GM21526 (cell line): ENCODE data around the gene BBS4.
A peak's percentile ranks its signal among the peaks of the same experiment; 100 is the strongest.

ENCODE experiments used
- ATAC-seq: cut with Tn5 transposase; IDR thresholded peaks from one replicate; pipeline ENCODE4 v1.9.1; 2021; ENCODE audit warnings: moderate library complexity; ENCODE audit not compliant: unreplicated experiment, low FRiP score

The BBS4 gene

DNA sequence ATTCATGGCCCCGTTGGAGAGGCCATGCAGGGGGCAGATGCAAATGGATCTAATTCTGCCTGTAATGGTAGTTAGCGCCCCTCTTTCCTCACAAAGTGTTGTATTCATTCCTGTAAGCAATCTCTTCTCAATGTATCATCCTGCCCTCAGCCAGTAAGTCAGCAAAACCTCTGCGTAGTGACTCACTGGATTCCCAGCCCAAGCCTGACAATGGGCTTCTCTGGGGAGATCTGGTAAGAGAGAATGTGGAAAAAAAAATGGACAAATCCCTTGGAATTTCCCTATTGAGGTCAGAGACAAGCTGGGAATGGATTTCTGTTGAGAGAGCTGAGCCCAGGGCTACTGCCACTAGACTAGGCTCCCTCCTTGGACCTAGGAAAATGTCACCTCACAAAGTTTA is 72.2 kb downstream of the BBS4 start:
- ATAC-seq, result no peak

DNA sequence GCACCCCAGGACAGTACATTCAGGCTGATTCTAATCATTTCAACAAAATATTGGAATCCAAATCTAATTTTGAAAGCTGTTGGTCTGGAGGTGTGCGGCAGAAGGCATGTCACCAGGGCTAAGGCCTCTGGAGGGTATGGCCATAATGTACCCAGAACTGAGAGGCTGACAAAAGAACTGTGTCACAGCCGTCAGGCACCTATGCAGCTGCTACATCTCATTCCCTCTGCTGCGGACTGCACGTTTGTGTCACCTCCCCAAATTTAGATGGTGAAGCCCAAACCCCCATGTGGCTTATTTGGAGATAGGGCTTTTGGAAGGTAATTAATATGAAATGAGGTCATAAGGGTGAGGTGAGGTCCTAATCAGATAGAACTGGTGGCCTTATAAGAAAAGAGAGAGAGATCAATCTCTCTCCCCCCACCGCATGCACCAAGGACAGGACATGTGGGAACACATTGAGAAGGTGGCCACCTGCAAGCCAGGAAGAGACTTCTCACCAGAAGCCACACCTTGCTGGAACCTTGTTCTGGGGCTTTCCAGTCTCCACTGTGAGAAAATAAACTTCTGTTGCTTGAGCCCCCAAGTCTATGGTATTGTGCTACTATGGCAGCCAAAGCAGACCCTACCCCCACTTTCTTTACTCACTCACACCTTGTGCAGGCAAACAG is 74.7 kb downstream of the BBS4 start:
- no peak for ATAC-seq

DNA sequence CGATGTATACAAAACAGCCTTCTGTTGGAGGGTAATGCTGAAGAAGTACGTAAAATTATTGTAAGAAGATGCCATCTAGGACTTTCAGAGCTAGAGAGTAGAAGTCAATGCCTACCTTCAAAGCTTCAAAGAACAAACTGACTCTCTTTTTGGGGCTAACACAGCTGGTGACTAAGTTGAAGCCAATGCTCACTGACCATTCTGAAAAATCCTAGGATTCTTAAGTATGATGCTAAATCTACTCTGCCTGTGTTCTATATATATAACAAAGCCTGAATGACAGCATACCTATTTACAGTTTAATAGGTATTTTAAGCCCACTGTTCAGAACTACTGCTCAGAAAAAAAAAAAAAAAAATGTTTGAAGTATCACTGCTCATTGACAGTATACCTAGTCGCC is 78.6 kb downstream of the BBS4 start:
- ATAC-seq, result no peak

DNA sequence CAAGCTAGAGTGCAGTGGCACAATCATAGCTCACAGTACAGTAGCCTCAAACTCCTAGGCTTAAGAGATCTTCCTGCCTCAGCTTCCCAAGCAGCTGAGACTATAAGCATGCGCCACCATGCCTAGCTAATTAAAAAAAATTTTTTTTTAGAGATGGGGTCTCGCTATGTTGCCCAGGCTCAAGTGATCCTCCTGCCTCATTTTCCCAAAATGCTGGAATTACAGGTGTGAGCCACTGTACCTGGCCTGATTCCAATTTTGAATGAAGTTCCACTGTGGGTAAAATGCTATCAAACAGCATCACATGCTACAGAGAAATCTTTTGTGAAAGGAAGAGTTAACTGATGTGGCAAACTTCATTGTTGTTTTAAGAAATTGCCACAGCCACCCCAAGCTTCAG is 80.0 kb downstream of the BBS4 start:
- no peak for ATAC-seq

DNA sequence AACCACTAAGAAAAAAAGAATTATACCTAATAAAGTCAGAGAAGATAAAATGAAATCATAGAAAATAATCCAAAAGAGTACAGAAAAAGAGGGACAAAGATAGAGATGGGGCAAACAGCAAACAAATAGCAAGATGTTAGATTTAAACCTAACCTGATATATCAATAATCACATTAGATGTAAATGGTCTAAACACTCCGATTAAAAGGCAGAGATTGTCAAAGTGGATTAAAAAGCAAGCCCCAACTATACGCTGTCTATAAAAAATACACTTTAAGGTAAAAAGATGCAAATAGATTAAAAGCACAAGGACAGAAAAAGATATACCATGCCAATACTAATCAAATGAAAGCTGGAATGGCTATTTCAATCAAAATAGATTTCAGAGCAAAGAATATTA is 80.8 kb downstream of the BBS4 start:
- ATAC-seq, result no peak

DNA sequence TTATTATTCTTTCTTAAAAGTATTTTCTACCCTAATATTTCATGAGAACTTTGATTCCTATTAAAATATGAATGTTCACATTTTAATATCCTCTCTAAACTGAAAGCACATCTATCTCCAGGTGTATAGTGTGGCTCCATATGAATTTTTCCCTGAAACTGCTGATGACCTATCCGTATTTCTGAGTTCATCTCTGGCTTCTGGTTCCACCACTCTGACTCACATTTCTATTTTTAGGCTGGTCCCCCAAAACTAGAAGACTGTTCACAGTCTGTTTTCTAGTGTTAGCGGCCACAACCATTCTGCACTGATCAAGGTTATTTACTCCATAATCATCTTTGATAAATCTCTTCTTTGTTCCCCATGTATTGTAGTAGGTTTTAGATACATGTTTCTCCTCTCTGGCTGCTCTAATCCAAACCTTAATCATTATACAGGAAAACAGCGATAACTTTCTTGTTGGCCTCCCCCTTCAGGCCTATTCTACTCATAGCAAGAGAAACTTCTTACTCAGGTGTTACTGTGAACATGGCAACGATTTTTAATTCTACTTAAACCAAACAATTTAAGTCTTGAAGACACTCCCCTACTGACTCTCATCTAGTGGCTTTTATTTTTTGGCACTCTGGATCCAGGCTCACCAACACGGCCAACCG is 84.8 kb downstream of the BBS4 start:
- no peak for ATAC-seq

DNA sequence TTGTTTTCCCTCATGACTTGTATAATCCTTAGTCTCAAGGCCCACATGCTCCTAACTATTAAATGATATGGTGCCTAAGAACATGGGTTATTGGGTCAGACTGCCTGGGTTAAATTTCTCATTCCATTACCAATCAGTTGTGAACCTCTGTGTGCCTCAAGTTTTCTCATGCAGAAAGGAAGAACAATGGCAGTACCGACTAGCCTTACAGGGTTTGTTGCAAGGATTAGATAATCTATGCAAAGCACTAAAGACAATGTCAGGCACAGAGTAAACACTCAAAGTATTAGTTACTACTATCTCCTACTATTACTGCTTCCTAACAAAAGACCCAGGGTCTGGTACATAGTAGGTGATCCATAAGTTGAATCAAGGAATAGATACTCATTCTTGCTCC is 85.3 kb downstream of the BBS4 start:
- ATAC-seq, result no peak

DNA sequence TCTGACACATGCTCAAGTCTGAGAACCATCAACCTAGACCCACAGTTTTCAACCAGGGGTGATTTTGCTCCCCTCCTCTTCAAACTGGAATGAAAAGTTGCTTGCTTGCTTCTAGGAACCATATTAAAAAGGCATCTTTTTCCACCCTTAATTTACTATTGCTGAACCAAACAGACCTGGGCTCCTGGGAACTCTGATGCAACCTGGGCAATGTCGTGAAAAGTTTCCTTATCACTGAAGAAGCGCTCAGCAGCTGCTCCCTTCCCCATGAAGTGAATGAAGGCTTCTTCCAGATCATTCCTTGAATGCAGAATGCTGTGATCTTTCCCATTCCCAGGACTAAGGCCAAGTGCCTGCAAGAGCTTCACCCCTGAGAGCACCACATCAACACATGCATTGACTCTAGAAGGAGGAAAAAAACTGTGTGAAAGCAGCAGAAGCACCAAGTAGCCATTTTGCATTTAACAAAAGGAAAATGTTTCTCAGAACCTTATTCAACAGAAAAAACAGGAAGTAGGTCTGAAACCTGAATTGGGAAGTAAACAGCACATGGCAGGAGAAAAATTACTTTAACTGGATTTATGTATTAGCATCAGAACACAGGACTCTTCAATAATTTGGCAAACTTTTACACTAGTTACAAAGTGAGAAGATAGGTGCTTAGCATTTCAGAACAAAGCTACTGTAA is 88.8 kb downstream of the BBS4 start:
- no peak for ATAC-seq

DNA sequence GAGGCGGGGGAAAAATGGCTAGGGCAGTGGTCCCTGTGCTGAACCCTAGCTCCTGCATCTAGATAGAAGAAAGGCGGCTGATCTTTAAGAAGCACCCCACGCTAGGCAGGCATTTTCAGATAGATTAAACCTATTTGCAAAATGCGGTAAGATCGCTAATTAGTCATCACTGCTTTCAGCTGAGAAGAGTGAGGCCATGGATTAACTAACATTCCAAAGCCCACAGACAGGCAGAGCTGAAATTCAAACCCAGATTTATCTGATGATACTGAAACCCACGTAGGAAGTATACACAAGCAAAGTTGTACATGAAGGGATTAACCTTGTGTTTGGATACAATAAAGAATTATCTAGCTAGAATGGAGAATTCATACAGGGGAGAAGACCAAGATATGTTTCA is 92.8 kb downstream of the BBS4 start:
- no peak for ATAC-seq

DNA sequence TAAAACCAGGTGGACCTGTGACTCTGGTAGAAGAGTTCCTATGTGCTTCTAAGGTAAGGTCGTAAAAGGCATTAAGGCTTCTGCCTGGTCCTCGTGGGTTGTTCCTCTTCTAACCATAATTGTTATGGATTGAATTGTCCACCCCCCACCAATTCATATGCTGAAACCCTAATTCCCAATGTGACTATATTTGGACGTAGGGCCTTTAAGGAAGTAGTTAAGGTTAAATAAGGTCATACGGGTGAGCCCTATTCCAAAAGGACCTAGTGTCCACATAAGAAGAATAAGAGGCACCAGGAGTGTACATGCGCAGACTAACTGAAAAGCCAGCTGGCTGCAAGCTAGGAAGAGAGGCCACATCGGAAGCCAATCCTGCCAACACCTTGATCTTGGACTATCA is 95.6 kb downstream of the BBS4 start:
- no peak for ATAC-seq

DNA sequence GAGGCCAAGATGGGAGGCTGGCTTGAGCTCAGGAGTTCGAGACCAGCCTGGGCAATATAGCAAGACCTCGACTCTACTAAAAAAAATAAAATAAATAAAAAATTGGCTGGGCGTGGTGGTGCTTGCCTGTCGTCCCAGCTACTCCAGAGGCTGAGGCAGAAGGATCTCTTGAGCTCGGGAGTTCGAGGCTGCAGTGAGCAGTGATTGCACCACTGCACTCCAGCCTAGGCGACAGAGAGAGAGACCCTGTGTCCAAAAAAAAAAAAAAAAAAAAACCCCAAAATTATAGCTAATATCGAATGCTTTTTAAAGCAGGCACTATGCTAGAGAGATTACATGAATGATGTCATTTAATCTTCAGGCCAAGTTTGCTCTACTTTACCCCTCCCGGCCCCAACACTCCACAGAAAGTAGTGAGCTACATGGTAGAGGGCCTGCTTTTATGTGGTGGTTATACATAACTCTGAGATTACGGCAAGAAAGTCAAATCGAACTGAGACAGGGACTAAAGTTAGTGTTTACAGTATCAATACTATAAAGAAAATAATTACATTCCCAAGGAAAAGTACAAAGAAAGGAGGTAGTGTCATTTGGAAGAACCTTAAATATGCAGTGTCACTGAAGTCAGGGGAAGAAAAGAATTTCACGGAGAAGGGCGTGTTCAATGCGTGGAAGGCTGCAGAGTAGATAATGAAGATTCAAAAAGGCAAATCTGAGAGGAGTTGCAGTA is 96.4 kb downstream of the BBS4 start:
- no peak for ATAC-seq

DNA sequence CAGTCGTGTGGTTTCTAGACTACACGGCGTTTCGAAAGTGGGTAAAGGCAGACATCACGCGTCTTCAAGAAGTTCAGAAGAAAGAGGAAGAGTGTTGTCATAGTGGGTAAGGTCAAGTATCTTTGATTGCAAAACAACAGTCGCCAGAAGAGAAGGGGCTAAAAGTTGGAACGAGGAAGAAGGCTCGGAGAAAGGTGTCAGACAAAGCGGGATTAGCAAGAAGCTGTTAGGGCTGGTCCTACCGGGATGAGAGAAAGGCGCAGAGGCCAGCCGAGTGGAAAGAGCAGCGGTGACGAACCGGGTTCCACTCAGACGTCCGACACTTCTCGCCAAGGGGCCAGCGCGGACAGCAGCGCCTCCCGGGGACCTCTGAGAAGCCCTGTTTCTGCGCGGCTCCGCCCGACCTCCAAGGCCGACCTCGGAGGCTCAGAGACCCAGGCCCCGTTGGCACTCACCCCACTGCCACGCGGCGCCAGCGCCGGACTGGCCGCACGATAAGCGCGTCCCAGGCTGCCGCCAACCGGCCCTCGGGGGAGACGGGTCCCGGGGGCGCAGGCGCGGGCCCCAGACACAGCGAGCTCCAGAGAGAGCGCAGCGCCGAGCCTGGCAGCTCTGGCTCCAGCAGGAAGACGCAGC is 97.1 kb downstream of the BBS4 start:
- peak; percentile 37 for ATAC-seq

DNA sequence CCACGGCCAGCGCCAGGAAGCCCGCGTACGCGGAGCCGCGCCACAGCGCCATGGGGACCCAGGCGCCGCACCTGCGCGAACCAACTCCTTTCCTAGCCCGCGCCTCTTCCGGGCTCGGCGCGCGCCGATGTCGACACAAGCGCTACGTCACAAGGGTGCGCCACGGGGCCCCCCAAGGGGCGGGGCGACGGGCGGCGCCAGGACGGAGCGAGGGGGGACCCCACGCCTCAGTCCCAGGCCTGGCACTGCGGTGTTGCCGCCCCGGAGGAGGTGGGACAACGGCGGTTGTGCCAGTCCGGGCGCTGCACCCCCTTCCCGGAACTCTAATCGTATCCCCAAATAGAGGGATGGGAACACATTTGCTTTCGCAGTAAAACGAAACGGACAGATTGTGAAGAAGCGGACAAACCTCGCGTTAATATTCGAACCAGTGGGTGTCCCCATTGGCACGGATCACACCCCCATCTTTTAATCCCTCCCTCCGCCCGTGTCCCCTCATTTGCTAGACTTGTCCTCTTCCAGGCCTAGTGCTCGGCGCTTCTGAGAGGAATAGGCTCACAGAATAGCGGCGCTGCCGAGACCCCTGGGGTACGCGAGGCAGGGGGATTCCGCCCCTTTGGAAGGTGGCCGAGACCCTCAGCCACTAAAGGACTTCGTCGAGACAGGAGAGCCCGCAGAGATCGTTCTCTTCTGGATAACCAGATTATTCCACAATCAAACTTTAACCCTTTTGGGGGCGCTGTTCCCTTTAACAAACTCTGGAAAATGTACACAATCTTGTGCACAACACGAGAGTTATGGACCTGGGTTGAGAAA is 97.8 kb downstream of the BBS4 start, which contains the start of gene ADPGK:
Gene ADPGK, minus strand, starts transcription at position 119 of the 816 bp plus-strand sequence. Its CDS starts 67 bp downstream, at position 52.
- peak; percentile 78 for ATAC-seq

DNA sequence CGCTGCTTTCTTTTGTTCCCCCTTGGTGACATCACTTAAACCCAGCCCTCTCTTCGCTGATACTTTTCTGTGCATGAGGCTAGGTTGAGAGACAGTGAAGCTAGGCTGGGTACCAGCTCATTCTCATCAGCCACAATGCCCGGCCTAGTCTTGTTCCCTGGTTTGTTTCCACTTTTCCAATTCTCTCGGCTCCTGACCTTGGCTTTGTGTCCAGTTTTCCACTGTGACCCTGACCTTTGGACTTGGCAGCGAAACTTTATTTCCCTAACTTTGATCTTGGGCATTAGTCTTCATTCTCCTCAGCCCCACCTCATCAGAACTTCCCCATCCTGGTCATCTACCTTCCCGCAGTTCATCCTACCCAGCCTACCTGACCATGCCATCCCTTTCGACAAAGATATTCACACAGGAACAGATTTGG is 98.5 kb downstream of the BBS4 start:
- ATAC-seq, result no peak

DNA sequence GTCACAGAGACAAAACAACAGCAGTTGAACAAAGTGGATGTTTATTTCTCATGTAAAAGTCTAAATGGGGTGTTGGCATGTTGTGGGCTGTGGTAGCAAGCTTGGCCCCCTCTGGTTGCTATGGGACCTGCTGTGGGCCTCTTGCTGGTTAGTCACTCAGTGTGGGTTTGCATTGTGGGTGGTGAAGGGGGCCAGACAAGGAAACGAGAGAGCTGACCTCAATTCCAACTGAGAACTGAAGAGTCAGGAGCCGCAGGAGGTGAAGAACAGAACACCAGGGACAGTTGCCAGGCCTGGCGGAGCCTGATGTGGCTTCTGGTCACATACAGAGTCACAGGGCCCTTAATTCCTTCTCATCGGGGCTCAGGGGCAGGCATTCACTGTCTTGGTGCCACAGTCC is 99.4 kb downstream of the BBS4 start:
- ATAC-seq, result no peak

DNA sequence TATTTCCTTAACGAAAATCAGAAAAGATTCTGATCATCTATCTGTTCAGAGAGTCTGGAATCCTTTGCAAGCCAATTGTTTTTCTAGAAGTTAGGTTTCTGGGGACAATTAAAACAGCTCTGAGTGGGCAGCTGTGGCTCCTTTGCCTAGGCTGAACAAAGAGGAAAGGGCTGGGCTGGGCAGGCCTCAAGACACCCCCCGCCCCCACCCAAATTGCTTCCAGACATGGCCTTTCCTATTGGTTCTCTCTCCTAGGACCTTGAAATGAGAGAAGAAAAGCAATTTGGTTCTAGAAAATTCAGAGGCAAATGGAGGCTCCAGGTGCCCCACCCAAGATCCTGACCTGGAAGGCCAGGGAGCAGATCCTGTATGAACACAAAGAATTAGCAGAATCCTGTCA is 99.8 kb downstream of the BBS4 start:
- ATAC-seq, result no peak

DNA sequence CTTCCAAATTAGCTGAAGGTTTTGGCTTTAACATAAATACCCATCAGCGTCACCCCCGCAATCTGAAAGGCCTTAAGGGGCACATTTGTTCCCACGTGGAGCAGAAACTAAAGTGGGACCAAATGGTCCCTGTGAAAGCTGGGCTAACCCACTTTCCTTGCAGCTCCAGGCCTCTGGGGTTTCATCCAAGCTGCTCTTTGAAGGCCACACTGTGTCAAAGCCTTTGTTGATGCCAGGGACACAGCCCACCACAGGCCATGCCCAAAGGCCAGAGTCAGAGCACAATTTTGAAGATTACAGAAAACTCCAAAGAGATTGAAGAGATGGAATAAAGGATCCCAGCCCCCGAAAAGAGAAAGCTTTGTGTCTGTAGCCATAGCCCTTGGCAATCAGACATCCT is 100.2 kb downstream of the BBS4 start:
- ATAC-seq, result no peak

DNA sequence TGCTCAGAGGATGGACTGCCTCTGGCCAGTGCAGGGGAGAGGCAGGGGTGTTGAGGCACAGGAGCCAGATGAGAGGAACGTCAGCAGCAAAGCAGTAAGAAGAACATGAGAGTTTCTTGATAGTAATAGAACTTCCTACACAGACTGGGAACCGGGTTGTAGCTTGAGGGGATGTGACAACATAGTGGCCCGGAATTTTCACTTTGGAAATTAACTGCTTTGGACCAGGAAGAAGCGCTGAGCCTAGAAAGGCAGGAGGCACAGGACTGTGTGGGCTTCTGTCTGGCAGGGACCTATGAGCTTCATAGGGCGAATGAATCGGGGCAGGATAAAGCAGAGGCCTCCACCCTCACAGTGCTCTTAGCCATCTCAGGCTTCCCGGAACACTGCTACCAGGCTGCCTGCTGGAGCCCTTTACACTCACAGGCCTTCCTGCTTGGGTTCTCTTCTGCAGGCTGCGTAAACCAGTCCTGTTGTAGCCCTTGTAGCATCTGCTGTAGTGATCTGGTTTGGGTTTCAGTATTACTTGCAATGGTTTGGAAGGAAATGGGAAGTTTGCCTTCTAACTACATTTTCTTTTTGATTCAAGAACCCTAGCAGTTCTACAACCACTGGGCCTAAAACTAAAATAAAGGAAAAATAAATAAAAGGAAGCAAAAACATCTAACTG is 100.8 kb downstream of the BBS4 start:
- no peak for ATAC-seq

DNA sequence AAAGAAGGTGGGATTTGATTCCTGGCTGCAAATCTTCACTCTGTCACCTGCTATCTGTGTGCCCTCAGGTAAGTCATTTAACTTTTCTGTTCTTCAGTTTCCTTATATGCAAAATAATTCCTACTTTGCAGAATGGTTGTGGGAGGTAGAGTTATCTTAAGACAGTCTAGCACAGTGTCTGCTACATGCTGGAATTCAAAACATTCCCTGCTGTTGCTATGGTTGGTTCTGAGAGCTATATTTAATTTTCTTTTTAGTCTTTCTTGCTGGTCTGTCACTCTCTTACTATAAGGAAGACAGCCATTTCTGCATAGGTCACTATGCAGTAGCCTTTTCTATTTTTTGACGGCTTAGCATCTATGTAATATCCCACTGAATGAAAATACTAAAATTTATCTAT is 101.5 kb downstream of the BBS4 start:
- ATAC-seq, result no peak
